ENCODE data around the gene CCND2. TPM values are rescaled to one million over a fixed set of nuclear protein-coding genes. Genes with fewer than 3 reads are reported as not detected.

The CCND2 gene
- total RNA-seq (10 to 100 TPM; 89.3 to 93.3 TPM), polyA plus RNA-seq (10 to 100 TPM; 69.3 to 94.1 (median 84.9) TPM), total RNA-seq (149 to 2,211 (median 315) reads per million in 6 experiments)

- H3K36me3 Mint-ChIP-seq = peaks cover 4 to 29% (median 7%) of the 10 kb centered on the region in 3 donors
- POLR2A ChIA-PET = interaction anchor here (0.5 to 7.8 kb wide), 12 partner anchors 23 to 400 kb away, joined by 3 to 53 read pairs (median 6); partner anchors contain the start of gene PARP11
- H3K4me1 Mint-ChIP-seq = peaks cover 24 to 48% (median 36%) of the 10 kb centered on the region in 4 donors
- no peaks in the 10 kb centered on the region for H3K9me3 Mint-ChIP-seq
- DNase-seq = peak; percentile 53 to 78 (median 60)
- H3K27me3 Mint-ChIP-seq = peaks cover 0 to 1% (median 0%) of the 10 kb centered on the region in 5 donors
- peak within 1 kb of the TSS; percentile 93 to 99 (median 98) for H3K27ac Mint-ChIP-seq
- H3K4me3 Mint-ChIP-seq = peak within 1 kb of the TSS; percentile 95 to 99 (median 96)
- peak; percentile 6 to 9 for ATAC-seq
Measured at GRCh38 chr12:4273652-4274395, at the start of gene CCND2. Gene CCND2 (plus strand): TSS chr12:4273762. CDS start chr12:4274041, 279 bp downstream.

- DNase-seq (no peak), ATAC-seq (no peak)
- Mint-ChIP-seq H3K9me3 (no peaks in the 10 kb centered on the region), H3K36me3 (no peaks in the 10 kb centered on the region), H3K4me1 (peaks cover 0 to 21% (median 2%) of the 10 kb centered on the region in 4 donors), H3K27me3 (peaks cover 0 to 5% (median 0%) of the 10 kb centered on the region in 5 donors), H3K4me3 (peak overlapping the region in 1 of 10 donors; percentile 21), H3K27ac (no peak overlapping the region)
- POLR2A ChIA-PET = no interaction called here
Measured at GRCh38 chr12:4224206-4224889, 49.2 kb upstream of the CCND2 start.

GRCh38 chr12:4225571-4225970 is 48.0 kb upstream of the CCND2 start:
- Mint-ChIP-seq H3K4me3 (no peak overlapping the region), H3K9me3 (no peaks in the 10 kb centered on the region), H3K27me3 (peaks cover 0 to 2% (median 0%) of the 10 kb centered on the region in 5 donors), H3K4me1 (peaks cover 0 to 21% (median 2%) of the 10 kb centered on the region in 4 donors), H3K27ac (no peak overlapping the region), H3K36me3 (no peaks in the 10 kb centered on the region)
- no peak for DNase-seq
- POLR2A ChIA-PET = no interaction called here
- ATAC-seq = no peak

GRCh38 chr12:4227046-4227445 is 46.5 kb upstream of the CCND2 start:
- peaks cover 0 to 21% (median 2%) of the 10 kb centered on the region in 4 donors for H3K4me1 Mint-ChIP-seq
- no peak overlapping the region for H3K4me3 Mint-ChIP-seq
- H3K27ac Mint-ChIP-seq = peak overlapping the region in 2 of 10 donors; percentile 10 to 64
- ATAC-seq (no peak), DNase-seq (no peak)
- H3K27me3 Mint-ChIP-seq = peaks cover 0 to 2% (median 0%) of the 10 kb centered on the region in 5 donors
- H3K9me3 Mint-ChIP-seq = no peaks in the 10 kb centered on the region
- no peaks in the 10 kb centered on the region for H3K36me3 Mint-ChIP-seq
- POLR2A ChIA-PET = interaction anchor here (0.5 kb wide), 2 partner anchors 23 to 254 kb away, joined by 3 to 5 read pairs; no protein-coding TSS in a partner anchor

GRCh38 chr12:4228122-4228580 is 45.4 kb upstream of the CCND2 start:
- Mint-ChIP-seq H3K27ac (no peak overlapping the region), H3K4me3 (no peak overlapping the region), H3K9me3 (no peaks in the 10 kb centered on the region), H3K27me3 (peaks cover 0 to 2% (median 0%) of the 10 kb centered on the region in 5 donors), H3K4me1 (peaks cover 0 to 19% (median 2%) of the 10 kb centered on the region in 4 donors), H3K36me3 (no peaks in the 10 kb centered on the region)
- POLR2A ChIA-PET = no interaction called here
- DNase-seq = no peak
- ATAC-seq = no peak

- no peak for ATAC-seq
- no peaks in the 10 kb centered on the region for H3K4me1 Mint-ChIP-seq
- H3K27me3 Mint-ChIP-seq = peaks cover 0 to 2% (median 0%) of the 10 kb centered on the region in 5 donors
- H3K4me3 Mint-ChIP-seq = no peak overlapping the region
- H3K36me3 Mint-ChIP-seq = peaks cover 0 to 2% (median 0%) of the 10 kb centered on the region in 3 donors
- peaks cover 0 to 4% (median 0%) of the 10 kb centered on the region in 9 donors for H3K9me3 Mint-ChIP-seq
- POLR2A ChIA-PET = no interaction called here
- H3K27ac Mint-ChIP-seq = no peak overlapping the region
- no peak for DNase-seq
Measured at GRCh38 chr12:4230526-4230925, 43.0 kb upstream of the CCND2 start.

- H3K4me1 Mint-ChIP-seq = peaks cover 0 to 5% (median 2%) of the 10 kb centered on the region in 4 donors
- peaks cover 0 to 41% (median 36%) of the 10 kb centered on the region in 3 donors for H3K36me3 Mint-ChIP-seq
- peaks cover 11 to 50% (median 33%) of the 10 kb centered on the region in 9 donors for H3K9me3 Mint-ChIP-seq
- H3K4me3 Mint-ChIP-seq = no peak overlapping the region
- no peak overlapping the region for H3K27ac Mint-ChIP-seq
- ATAC-seq (no peak), DNase-seq (no peak)
- H3K27me3 Mint-ChIP-seq = peaks cover 0 to 11% (median 4%) of the 10 kb centered on the region in 5 donors
- POLR2A ChIA-PET = no interaction called here
Measured at GRCh38 chr12:4238577-4238976, 35.0 kb upstream of the CCND2 start.

- Mint-ChIP-seq H3K27ac (no peak overlapping the region), H3K27me3 (peaks cover 0 to 14% (median 12%) of the 10 kb centered on the region in 5 donors), H3K36me3 (peaks cover 0 to 41% (median 36%) of the 10 kb centered on the region in 3 donors), H3K9me3 (peaks cover 11 to 50% (median 33%) of the 10 kb centered on the region in 9 donors), H3K4me1 (peaks cover 0 to 8% (median 3%) of the 10 kb centered on the region in 4 donors), H3K4me3 (peak overlapping the region in 1 of 10 donors; percentile 17)
- POLR2A ChIA-PET = interaction anchor here (0.6 kb wide), 1 partner anchor 81 kb away, joined by 3 read pairs; no protein-coding TSS in a partner anchor
- DNase-seq (no peak), ATAC-seq (no peak)
Measured at GRCh38 chr12:4239746-4240145, 33.8 kb upstream of the CCND2 start.

- Mint-ChIP-seq H3K27ac (no peak overlapping the region), H3K27me3 (peaks cover 0 to 18% (median 16%) of the 10 kb centered on the region in 5 donors), H3K4me1 (peaks cover 0 to 10% (median 3%) of the 10 kb centered on the region in 4 donors), H3K4me3 (no peak overlapping the region), H3K9me3 (peaks cover 11 to 49% (median 33%) of the 10 kb centered on the region in 9 donors), H3K36me3 (peaks cover 0 to 41% (median 36%) of the 10 kb centered on the region in 3 donors)
- no peak for ATAC-seq
- POLR2A ChIA-PET = interaction anchor here (0.7 kb wide), 1 partner anchor 35 kb away, joined by 4 read pairs; no protein-coding TSS in a partner anchor
- DNase-seq = no peak
Measured at GRCh38 chr12:4240161-4240783, 33.3 kb upstream of the CCND2 start.

GRCh38 chr12:4240981-4241380 is 32.6 kb upstream of the CCND2 start:
- Mint-ChIP-seq H3K36me3 (peaks cover 0 to 41% (median 35%) of the 10 kb centered on the region in 3 donors), H3K27me3 (peaks cover 0 to 19% (median 16%) of the 10 kb centered on the region in 5 donors), H3K4me1 (peaks cover 0 to 11% (median 3%) of the 10 kb centered on the region in 4 donors), H3K27ac (peak overlapping the region in 2 of 10 donors; percentile 7 to 49), H3K9me3 (peaks cover 10 to 41% (median 33%) of the 10 kb centered on the region in 9 donors), H3K4me3 (no peak overlapping the region)
- no peak for ATAC-seq
- POLR2A ChIA-PET = interaction anchor here (0.7 kb wide), 1 partner anchor 34 kb away, joined by 4 read pairs; no protein-coding TSS in a partner anchor
- no peak for DNase-seq

- POLR2A ChIA-PET = no interaction called here
- H3K4me3 Mint-ChIP-seq = no peak overlapping the region
- no peak for DNase-seq
- no peak overlapping the region for H3K27ac Mint-ChIP-seq
- peaks cover 6 to 37% (median 30%) of the 10 kb centered on the region in 9 donors for H3K9me3 Mint-ChIP-seq
- peaks cover 0 to 41% (median 30%) of the 10 kb centered on the region in 3 donors for H3K36me3 Mint-ChIP-seq
- no peak for ATAC-seq
- H3K4me1 Mint-ChIP-seq = peaks cover 0 to 16% (median 3%) of the 10 kb centered on the region in 4 donors
- H3K27me3 Mint-ChIP-seq = peaks cover 0 to 19% (median 16%) of the 10 kb centered on the region in 5 donors
Measured at GRCh38 chr12:4241592-4241991, 32.0 kb upstream of the CCND2 start.

- H3K4me1 Mint-ChIP-seq = peaks cover 0 to 16% (median 3%) of the 10 kb centered on the region in 4 donors
- POLR2A ChIA-PET = no interaction called here
- peaks cover 2 to 27% (median 20%) of the 10 kb centered on the region in 9 donors for H3K9me3 Mint-ChIP-seq
- H3K27me3 Mint-ChIP-seq = peaks cover 0 to 19% (median 16%) of the 10 kb centered on the region in 5 donors
- H3K4me3 Mint-ChIP-seq = no peak overlapping the region
- DNase-seq (no peak), ATAC-seq (no peak)
- peak overlapping the region in 1 of 10 donors; percentile 50 for H3K27ac Mint-ChIP-seq
- peaks cover 0 to 32% (median 22%) of the 10 kb centered on the region in 3 donors for H3K36me3 Mint-ChIP-seq
Measured at GRCh38 chr12:4242595-4242994, 31.0 kb upstream of the CCND2 start.

Data from naive thymus-derived CD8-positive, alpha-beta T cell (primary cell).